ENCODE data around the gene REX1BD. TPM values are rescaled to one million over a fixed set of nuclear protein-coding genes. Genes with fewer than 3 reads are reported as not detected.

REX1BD gene
- total RNA-seq, 1 experiment from 2014 or later = 72.3 TPM

GRCh38 chr19:18551631-18552030 is 37.0 kb upstream of the REX1BD start:
- Mint-ChIP-seq H3K9me3 (no peaks in the 10 kb centered on the region), H3K27me3 (ENCODE audit: low read depth) (0 out of 2 replicates have a peak, but pooled peaks cover 1% of the 10 kb centered on the region), H3K4me1 (no peaks in the 10 kb centered on the region), H3K27ac (no peak overlapping the region), H3K36me3 (ENCODE audit: insufficient read depth in 1 of 3, low read depth in 3 of 3) (no peaks in the 10 kb centered on the region), H3K4me3 (no peak overlapping the region)
- no peaks in the 10 kb centered on the region for H3K4me1 ChIP-seq (ENCODE audit: insufficient read depth, low read length)
- no peaks in the 10 kb centered on the region for H3K79me1 ChIP-seq (ENCODE audit: insufficient read depth, low read depth, low read length, poor library complexity, severe bottlenecking)
- no peak overlapping the region for H4K5ac ChIP-seq (ENCODE audit: insufficient read length, low read depth, low read length)
- no peak overlapping the region for H3K27ac ChIP-seq (ENCODE audit: insufficient read length, low read depth, low read length)
- no peak overlapping the region for H3K18ac ChIP-seq (ENCODE audit: insufficient read length, low read depth, low read length)
- no peaks in the 10 kb centered on the region for H3K23me2 ChIP-seq (ENCODE audit: insufficient read length, low read depth, low read length, poor library complexity, severe bottlenecking)
- H3K14ac ChIP-seq (ENCODE audit: insufficient read depth, low read length) = no peak overlapping the region
- H2BK120ac ChIP-seq (ENCODE audit: low read depth, low read length, poor library complexity, severe bottlenecking) = no peak overlapping the region
- TF ChIP-seq CTCF (conservative IDR thresholded peaks at IDR 0.05) = no peak
- H2BK12ac ChIP-seq (ENCODE audit: insufficient read length, low read depth, low read length) = no peak overlapping the region
- H4K91ac ChIP-seq (ENCODE audit: insufficient read length, low read depth, low read length) = no peak overlapping the region
- H3K23ac ChIP-seq (ENCODE audit: insufficient read length, low read depth, low read length) = no peak overlapping the region
- no CpG with 5 or more reads among the region's 6 CpGs for WGBS (ENCODE audit: extremely low coverage, insufficient read length, low lambda C conversion rate)
- no peak overlapping the region for H4K8ac ChIP-seq (replicated peaks; ENCODE audit: insufficient read length, low read depth, low read length)
- no peak overlapping the region for H2AFZ ChIP-seq (ENCODE audit: low read length)
- no peak overlapping the region for H2BK5ac ChIP-seq (ENCODE audit: insufficient read length, low read length)
- H3K4ac ChIP-seq (ENCODE audit: low read depth, low read length) = no peak overlapping the region
- H3K79me2 ChIP-seq (ENCODE audit: insufficient read depth, low read length) = no peaks in the 10 kb centered on the region
- H3T11ph ChIP-seq (ENCODE audit: low read length) = no peak overlapping the region
- no peak overlapping the region for H3K9ac ChIP-seq (ENCODE audit: extremely low read depth, insufficient read length, low read length)
- DNase-seq = no peak
- H2BK20ac ChIP-seq (ENCODE audit: low read depth, low read length, poor library complexity, severe bottlenecking) = no peak overlapping the region
- no peak overlapping the region for H3K4me2 ChIP-seq (ENCODE audit: insufficient read depth, insufficient read length, low read length)
- H3K56ac ChIP-seq (ENCODE audit: insufficient read length, low read depth, low read length) = no peak overlapping the region
- H2BK15ac ChIP-seq (ENCODE audit: low read depth, low read length) = no peak overlapping the region
- no peaks in the 10 kb centered on the region for H4K20me1 ChIP-seq (ENCODE audit: control insufficient read depth, insufficient read depth, insufficient read length)
- no peaks in the 10 kb centered on the region for H3K27me3 ChIP-seq (ENCODE audit: insufficient read depth, low read length)
- no peaks in the 10 kb centered on the region for H3K9me3 ChIP-seq (ENCODE audit: control insufficient read depth, low read depth, low read length)
- H2AK5ac ChIP-seq (ENCODE audit: insufficient read length, low read length) = no peak overlapping the region

All from H9 (cell line).